HUDEP-2 (cell line): ENCODE results near the gene TRAM2.
"Not testable (repeated sequence)": the region's sequence is repeated elsewhere in the genome, so short reads cannot be mapped to it uniquely, and the experiment has no call there.

Experiments
- DNase-seq, 76 experiments: peaks; one replicate each; lab custom pipeline; 2025; ENCODE audit not compliant: unreplicated experiment in 76 of 76; lab: John Stamatoyannopoulos, UW

Gene TRAM2

GRCh38 chr6:52497652-52498408, 79.0 kb downstream of the TRAM2 start:
- DNase-seq: no peak

GRCh38 chr6:52496631-52497030, 80.2 kb downstream of the TRAM2 start:
- DNase-seq: no peak

- DNase-seq: no peak
Measured at GRCh38 chr6:52495922-52496321, 80.9 kb downstream of the TRAM2 start.

- no peak for DNase-seq
Measured at GRCh38 chr6:52494298-52495072, 82.4 kb downstream of the TRAM2 start.

GRCh38 chr6:52493669-52494068, 83.2 kb downstream of the TRAM2 start:
- DNase-seq: no peak

GRCh38 chr6:52491203-52492069, 85.4 kb downstream of the TRAM2 start:
- no peak for DNase-seq

- DNase-seq: no peak
Measured at GRCh38 chr6:52489881-52490280, 87.0 kb downstream of the TRAM2 start.

- no peak for DNase-seq
Measured at GRCh38 chr6:52483671-52484003, 93.2 kb downstream of the TRAM2 start.

GRCh38 chr6:52482903-52483670, 93.8 kb downstream of the TRAM2 start:
- peak in 40 of 76 experiments; percentile 10 to 74 (median 35) for DNase-seq

GRCh38 chr6:52475307-52475706, 101.6 kb downstream of the TRAM2 start:
- no peak for DNase-seq

- no peak for DNase-seq
Measured at GRCh38 chr6:52474173-52474572, 102.7 kb downstream of the TRAM2 start.

GRCh38 chr6:52461194-52461593, 115.7 kb downstream of the TRAM2 start:
- DNase-seq: not testable (repeated sequence)

- DNase-seq: no peak
Measured at GRCh38 chr6:52457096-52457495, 119.8 kb downstream of the TRAM2 start.

GRCh38 chr6:52454556-52454955, 122.3 kb downstream of the TRAM2 start:
- DNase-seq: no peak
